RKO (cell line): ENCODE measurements around the gene GJB5.

ENCODE experiments used
- DNase-seq: peaks from one replicate; pipeline ENCODE4 v3.0.0-alpha.2; 2016; ENCODE audit warnings: low spot score

GJB5 gene

DNA sequence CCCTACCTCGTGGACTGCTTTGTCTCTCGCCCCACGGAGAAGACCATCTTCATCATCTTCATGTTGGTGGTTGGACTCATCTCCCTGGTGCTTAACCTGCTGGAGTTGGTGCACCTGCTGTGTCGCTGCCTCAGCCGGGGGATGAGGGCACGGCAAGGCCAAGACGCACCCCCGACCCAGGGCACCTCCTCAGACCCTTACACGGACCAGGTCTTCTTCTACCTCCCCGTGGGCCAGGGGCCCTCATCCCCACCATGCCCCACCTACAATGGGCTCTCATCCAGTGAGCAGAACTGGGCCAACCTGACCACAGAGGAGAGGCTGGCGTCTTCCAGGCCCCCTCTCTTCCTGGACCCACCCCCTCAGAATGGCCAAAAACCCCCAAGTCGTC is 39.9 kb downstream of the GJB5 start:
- DNase-seq: no peak

DNA sequence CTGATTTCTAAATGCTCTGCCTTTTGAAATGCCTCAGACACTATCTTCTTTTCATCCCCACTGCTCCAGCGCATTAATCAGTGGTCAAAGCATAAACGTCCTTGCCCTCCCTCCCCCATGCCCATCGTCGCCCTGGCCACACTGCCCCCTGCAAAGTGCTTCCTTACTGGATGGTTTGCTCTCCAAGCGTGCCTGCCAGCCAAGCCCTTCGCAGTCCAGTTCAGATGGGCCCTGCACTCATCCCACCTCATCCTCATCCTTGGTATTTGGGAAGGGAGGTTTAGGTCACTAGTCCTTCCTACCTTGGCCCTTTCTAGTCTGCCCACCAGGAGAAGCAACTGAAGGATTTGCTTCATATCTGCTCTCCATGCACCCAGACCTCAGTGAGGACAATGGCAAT is 41.1 kb downstream of the GJB5 start:
- no peak for DNase-seq

DNA sequence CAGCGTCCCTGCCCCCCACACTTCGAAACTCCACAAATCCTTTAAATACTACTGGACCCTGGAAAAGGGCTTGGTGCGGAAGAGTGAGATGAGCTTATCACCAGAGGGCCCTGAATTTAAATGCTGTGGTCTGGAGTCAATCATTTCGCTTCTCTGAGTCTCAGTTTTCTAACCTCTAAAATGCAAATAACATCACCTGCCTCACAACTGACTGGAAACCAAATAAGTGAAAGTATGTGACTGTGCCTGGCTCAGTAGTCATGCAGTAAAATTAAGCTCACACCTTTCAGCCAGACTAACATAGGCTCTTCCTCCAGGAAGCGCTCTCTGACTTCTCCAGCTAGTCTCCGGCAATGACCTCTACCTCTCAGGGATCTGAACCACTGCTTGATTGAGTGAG is 42.1 kb downstream of the GJB5 start:
- DNase-seq: no peak

DNA sequence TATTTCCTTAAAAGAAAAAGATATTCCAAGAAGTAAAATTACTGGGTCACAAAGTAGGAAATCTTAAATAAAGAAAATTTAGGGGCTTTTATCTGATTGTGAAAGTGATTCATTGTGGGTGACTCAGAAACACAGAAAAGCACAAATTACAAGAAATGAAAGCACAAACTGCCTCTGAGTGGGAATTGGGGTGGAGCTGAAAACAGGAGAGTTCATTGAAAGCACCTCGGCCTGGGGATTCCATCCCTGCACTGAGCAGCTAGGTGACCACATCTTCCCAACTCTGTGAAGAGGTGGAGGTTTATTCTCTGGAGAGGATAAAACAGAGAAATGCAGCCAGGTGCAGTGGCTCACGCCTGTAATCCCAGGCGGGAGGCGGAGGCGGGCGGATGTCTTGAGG is 45.4 kb downstream of the GJB5 start:
- DNase-seq: peak; percentile 14

DNA sequence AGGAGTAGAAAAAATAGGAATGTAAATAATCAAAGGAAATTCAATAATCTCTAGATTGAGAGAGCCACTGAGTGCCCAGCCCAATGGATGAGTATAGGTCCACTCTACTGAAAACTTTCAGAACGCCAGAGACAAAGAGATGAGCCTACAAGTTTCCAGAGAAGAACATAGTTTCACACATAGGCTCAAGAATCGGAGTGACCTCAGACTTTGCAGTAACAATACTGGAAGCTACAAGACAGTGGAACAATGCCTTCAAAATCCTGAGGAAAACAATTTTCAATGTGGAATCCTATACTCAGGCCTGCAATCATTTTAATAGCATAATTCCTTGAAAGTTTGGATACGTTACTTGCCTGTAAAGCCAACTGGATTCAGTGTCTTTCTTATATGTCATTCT is 48.9 kb downstream of the GJB5 start:
- no peak for DNase-seq

DNA sequence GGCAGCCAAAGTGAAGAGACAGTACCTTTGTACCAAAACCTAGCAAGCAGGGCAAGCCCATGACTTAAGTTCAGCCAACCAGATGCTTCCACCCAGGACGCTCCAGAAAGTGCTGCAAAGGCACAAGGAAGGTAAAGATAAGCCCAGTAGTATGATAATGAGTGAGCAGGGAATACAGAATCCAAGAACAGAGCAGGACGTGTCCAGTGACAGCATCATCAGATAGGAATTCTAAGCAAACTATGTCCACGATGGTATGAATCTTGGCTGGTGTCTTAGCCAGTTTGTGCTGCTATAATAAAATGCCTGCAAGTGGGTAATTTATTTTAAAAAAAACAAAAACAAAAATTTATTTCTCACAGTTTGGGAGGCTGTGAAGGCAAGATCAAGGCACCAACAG is 51.5 kb downstream of the GJB5 start:
- no peak for DNase-seq
